IPS-18a (cell line): Measurements from ENCODE around the gene ADAT3.

Experiments
- H3K27ac ChIP-seq: one replicate; pipeline ENCODE4 v1.5.1; 2013; ENCODE audit warnings: low read length
- H3K27me3 ChIP-seq: one replicate; pipeline ENCODE4 v1.6.1; 2013; ENCODE audit warnings: mild to moderate bottlenecking, low read length; ENCODE audit not compliant: control insufficient read depth, insufficient read depth
- H3K36me3 ChIP-seq: one replicate; pipeline ENCODE4 v1.6.1; 2013; ENCODE audit warnings: low read depth, low read length; ENCODE audit not compliant: control insufficient read depth
- H3K4me1 ChIP-seq: one replicate; pipeline ENCODE4 v1.6.1; 2013; ENCODE audit warnings: low read depth, low read length; ENCODE audit not compliant: control insufficient read depth
- H3K4me3 ChIP-seq: one replicate; pipeline ENCODE4 v1.5.1; 2013; ENCODE audit warnings: low read length
- H3K9ac ChIP-seq: one replicate; pipeline ENCODE4 v1.6.1; 2013; ENCODE audit warnings: mild to moderate bottlenecking, low read length, moderate library complexity
- H3K9me3 ChIP-seq: one replicate; pipeline ENCODE4 v1.6.1; 2013; ENCODE audit warnings: low read depth, low read length; ENCODE audit not compliant: control insufficient read depth

The ADAT3 gene

GRCh38 chr19:1905110-1905862 is at the start of gene ADAT3, which contains the start of gene SCAMP4:
ADAT3 (plus strand) TSS chr19:1905399; CDS start chr19:1912048, 6,649 bp downstream.
SCAMP4 (plus strand) TSS chr19:1905399; CDS start chr19:1915020, 9,621 bp downstream.
- Histone ChIP-seq H3K36me3 (no peaks in the 10 kb centered on the region), H3K9ac (peak within 1 kb of the TSS; percentile 70), H3K4me1 (peaks cover 6% of the 10 kb centered on the region), H3K9me3 (no peaks in the 10 kb centered on the region), H3K4me3 (peak within 1 kb of the TSS; percentile 39), H3K27me3 (no peaks in the 10 kb centered on the region), H3K27ac (peak within 1 kb of the TSS; percentile 68)

GRCh38 chr19:1855828-1856255 is 49.4 kb upstream of the ADAT3 start:
- no peak overlapping the region for H3K9ac ChIP-seq
- H3K9me3 ChIP-seq = no peaks in the 10 kb centered on the region
- H3K27me3 ChIP-seq = peaks cover 21% of the 10 kb centered on the region
- peaks cover 40% of the 10 kb centered on the region for H3K4me1 ChIP-seq
- H3K36me3 ChIP-seq = no peaks in the 10 kb centered on the region
- H3K27ac ChIP-seq = no peak overlapping the region
- peak overlapping the region; percentile 16 for H3K4me3 ChIP-seq

- Histone ChIP-seq H3K36me3 (no peaks in the 10 kb centered on the region), H3K27ac (no peak overlapping the region), H3K9ac (no peak overlapping the region), H3K27me3 (peaks cover 26% of the 10 kb centered on the region), H3K4me1 (peaks cover 44% of the 10 kb centered on the region), H3K4me3 (no peak overlapping the region), H3K9me3 (no peaks in the 10 kb centered on the region)
Measured at GRCh38 chr19:1856345-1856697, 48.9 kb upstream of the ADAT3 start.

DNA sequence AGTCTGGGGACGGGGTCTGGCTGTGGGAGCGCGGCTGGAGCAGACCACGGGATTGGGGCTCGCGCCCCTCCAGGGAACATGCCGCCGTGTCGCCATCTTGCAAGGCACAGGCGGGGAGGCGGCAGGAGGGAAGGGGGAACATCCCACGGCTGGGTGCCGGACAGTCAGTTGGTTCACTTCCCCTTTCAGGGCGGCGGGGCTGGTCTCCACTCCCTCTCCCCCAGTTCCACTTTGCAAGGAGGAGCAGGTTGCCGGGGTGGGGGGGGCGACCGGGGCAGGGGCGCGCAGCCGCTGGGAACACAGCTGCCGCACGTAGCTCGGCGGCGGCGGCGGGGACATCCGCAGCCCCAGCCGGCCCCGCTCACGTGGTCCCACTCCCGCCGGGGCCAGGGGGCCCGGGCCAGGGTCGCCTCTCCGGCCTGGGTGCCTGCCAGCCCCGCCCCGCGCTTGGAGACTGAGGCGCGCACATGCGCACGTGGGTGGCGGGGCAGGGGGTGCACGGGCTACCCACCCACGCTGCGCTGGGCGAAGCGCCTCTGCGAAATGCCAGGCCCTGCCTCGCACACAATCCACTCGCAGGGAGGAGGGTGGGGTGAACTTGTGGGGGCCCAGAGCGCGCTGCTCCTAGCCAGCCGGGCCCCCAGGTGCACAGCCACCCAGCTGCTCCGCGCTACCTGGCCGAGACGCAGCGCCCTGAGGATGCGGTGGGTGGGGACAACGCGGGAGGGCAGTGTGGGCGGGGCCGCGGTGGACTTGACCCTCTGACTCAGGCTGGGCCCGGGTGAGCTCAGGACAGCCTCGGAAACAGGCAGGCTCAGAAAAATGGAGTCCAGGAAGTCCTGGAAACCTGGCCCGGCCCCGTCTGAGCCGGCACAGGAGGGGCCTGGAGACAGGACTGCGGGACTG is 48.2 kb upstream of the ADAT3 start:
- Histone ChIP-seq H3K27ac (no peak overlapping the region), H3K4me3 (peak overlapping the region; percentile 42), H3K27me3 (peaks cover 32% of the 10 kb centered on the region), H3K4me1 (peaks cover 46% of the 10 kb centered on the region), H3K36me3 (no peaks in the 10 kb centered on the region), H3K9me3 (no peaks in the 10 kb centered on the region), H3K9ac (no peak overlapping the region)

DNA sequence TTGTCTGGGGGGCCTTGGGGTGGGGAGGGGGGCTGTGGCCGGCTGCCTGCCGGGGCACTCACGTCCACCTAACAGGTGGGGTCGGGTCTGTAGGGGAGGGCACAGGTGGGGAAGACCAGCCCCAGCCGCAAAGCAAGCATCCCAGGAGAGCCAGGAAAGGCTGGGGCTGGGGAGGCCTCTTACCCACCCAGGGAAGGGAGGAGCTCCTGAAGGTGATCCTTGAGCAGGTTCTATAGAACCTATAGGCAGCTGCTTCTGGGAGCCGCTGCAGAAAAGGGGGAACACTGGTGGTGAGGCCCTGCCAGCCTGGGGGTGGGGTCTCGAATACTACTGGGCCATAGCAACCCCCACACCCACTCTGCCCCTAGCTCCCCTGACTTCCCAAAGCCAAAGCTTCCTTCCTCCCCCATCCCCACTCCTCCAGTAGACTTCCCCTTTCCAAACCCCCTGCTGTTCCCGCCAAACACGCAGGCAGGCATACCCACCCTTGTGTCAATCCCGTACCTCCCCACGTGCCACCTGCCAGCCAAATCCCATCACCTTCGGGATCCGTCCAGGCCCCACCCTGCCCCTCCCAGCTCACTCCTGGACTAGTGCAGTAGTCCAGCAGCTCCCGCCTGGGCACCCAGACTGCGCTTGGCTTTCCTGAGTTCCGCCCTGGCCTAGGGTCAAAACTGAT is 47.4 kb upstream of the ADAT3 start:
- H3K4me3 ChIP-seq = peak overlapping the region; percentile 42

DNA sequence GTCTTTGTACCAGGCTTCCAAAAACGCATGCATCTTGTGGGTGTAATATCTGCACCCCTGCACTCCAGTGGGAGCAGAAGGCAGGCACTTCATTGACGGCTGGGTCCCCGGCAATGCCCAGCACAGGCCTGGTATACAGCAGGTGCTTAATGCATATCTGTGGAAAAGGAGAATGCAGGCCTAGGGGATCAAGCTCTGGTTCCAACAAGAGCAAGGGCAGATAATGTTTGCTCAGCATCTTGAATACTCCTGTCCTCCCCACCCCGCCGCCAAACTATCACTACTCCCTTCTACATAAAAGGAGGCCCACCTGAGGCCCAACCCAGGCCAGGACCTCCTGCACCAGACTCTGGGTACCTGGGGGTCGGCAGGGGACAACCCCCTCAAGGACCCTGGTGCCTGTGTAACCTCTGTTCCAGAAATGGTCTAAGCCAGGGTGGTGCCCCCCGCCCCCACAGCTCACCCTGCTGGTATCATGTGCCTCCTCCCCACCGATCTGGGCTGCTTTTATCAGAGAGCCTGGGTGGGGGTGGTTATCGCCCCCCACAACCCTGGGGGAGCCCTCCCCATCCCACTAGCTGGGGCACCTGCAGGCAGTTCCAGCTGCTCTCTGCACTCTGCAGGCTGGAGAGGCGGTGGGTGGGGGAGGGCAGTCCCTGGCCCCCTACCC is 46.7 kb upstream of the ADAT3 start:
- Histone ChIP-seq H3K4me1 (peaks cover 46% of the 10 kb centered on the region), H3K36me3 (no peaks in the 10 kb centered on the region), H3K4me3 (no peak overlapping the region), H3K9me3 (no peaks in the 10 kb centered on the region), H3K27me3 (peaks cover 38% of the 10 kb centered on the region), H3K9ac (no peak overlapping the region), H3K27ac (no peak overlapping the region)

More for the DNA sequence above, 47.4 kb upstream of the ADAT3 start:
- peaks cover 38% of the 10 kb centered on the region for H3K27me3 ChIP-seq
- no peaks in the 10 kb centered on the region for H3K36me3 ChIP-seq
- H3K4me1 ChIP-seq = peaks cover 46% of the 10 kb centered on the region
- no peaks in the 10 kb centered on the region for H3K9me3 ChIP-seq
- no peak overlapping the region for H3K27ac ChIP-seq
- no peak overlapping the region for H3K9ac ChIP-seq

- Histone ChIP-seq H3K27ac (no peak overlapping the region), H3K27me3 (peaks cover 38% of the 10 kb centered on the region), H3K9me3 (no peaks in the 10 kb centered on the region), H3K9ac (peak overlapping the region; percentile 43), H3K4me1 (peaks cover 46% of the 10 kb centered on the region), H3K36me3 (no peaks in the 10 kb centered on the region), H3K4me3 (peak overlapping the region; percentile 28)
Measured at GRCh38 chr19:1859331-1859781, 45.8 kb upstream of the ADAT3 start.

DNA sequence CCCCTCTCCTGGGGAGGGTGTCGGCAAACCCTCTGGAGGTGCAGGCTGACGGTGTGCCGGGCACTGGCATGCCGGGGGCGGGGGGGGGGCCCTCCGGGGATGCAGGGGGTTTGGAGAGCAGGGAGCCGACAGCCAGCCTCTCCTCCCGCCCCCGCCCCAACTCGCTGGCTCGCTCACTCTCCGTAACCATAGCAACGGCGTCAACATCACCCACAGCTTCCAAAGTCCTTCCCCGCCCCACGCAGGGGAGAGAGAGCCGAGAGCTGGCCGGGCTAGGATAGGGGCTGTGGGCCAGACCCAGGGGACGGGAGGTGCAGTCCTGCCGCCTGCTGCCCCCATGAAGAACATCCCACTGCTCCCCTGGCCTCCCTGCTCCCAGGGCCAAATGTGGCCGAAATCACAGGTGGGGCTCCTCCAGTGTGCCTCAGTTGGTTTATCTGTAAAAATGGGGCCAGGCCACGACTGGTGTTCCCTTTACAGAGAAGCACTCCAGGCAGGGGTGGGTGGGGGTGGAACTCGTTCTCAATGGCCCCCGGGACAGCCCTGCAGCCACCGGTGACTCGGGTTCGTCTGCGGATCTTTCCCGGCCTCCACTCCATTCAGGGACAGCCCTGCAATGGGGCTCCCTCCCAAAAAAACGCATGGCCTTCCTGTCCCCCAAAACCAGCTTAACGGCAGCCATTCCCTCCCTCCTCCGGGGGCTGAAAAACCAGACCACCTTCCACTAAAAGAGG is 45.0 kb upstream of the ADAT3 start:
- Histone ChIP-seq H3K27ac (no peak overlapping the region), H3K9ac (peak overlapping the region; percentile 43), H3K9me3 (no peaks in the 10 kb centered on the region), H3K27me3 (peaks cover 38% of the 10 kb centered on the region), H3K4me3 (peak overlapping the region; percentile 73), H3K4me1 (peaks cover 41% of the 10 kb centered on the region), H3K36me3 (no peaks in the 10 kb centered on the region)

GRCh38 chr19:1860821-1861598 is 44.2 kb upstream of the ADAT3 start:
- no peaks in the 10 kb centered on the region for H3K9me3 ChIP-seq
- peaks cover 35% of the 10 kb centered on the region for H3K4me1 ChIP-seq
- no peak overlapping the region for H3K27ac ChIP-seq
- no peaks in the 10 kb centered on the region for H3K36me3 ChIP-seq
- peak overlapping the region; percentile 73 for H3K4me3 ChIP-seq
- H3K27me3 ChIP-seq = peaks cover 38% of the 10 kb centered on the region
- H3K9ac ChIP-seq = no peak overlapping the region

- peaks cover 31% of the 10 kb centered on the region for H3K4me1 ChIP-seq
- peak overlapping the region; percentile 73 for H3K4me3 ChIP-seq
- no peaks in the 10 kb centered on the region for H3K9me3 ChIP-seq
- peaks cover 38% of the 10 kb centered on the region for H3K27me3 ChIP-seq
- no peaks in the 10 kb centered on the region for H3K36me3 ChIP-seq
- H3K27ac ChIP-seq = no peak overlapping the region
- peak overlapping the region; percentile 52 for H3K9ac ChIP-seq
Measured at GRCh38 chr19:1861599-1862031, 43.6 kb upstream of the ADAT3 start.
